ENCODE measurements around the gene F8. TPM values are rescaled to one million over a fixed set of nuclear protein-coding genes. Genes with fewer than 3 reads are reported as not detected.

F8 gene
- polyA plus RNA-seq, 1 donor from 2014 or later, result 2.1 TPM

DNA sequence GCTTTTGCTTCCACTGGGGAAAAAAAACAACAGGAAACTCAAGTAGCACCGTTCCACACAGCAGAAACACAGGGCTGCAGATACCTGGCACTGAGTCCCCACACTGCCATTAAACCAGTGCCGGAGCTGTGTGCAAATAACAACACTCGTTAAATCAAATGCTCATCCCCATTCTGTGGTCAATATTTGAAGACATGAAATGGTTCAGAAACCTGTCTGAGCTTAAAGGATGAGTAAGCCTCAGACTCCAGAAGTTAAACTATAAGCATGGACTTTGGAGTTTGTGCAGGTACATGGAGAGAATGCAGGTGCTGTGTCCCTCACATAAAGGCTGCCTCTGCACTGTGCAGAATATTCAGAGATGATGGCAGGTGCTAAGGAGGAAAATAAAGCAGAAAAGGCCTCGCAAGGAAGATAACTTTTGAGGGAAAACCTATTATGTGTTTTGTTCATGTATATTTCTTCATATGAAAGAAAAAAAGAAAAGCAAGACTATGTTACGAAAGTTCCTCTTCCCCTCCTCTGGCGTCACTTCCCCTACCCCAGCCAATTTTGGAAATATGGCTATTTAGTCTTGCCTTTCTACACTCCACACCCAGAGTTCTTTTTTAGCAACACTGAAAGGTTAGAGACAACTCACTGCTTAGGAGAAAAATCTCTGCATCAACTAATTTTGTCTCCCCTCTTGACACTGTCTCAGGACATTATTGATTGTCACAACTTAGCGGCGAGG lies 221.9 kb downstream of the F8 start:
- H4K20me1 ChIP-seq (ENCODE audit: insufficient read depth), result no peaks in the 10 kb centered on the region
- peaks cover 11% of the 10 kb centered on the region for H3K27me3 ChIP-seq (ENCODE audit: insufficient read depth, low read depth, low read length)
- no peak overlapping the region for H3K4me3 ChIP-seq (ENCODE audit: low read length)
- TF ChIP-seq EZH2 (IDR thresholded peaks at IDR 0.05; ENCODE audit: borderline replicate concordance, insufficient read depth, low read length, poor library complexity, severe bottlenecking), result no peak
- TF ChIP-seq RAD21 (conservative IDR thresholded peaks at IDR 0.05), result no peak
- no peak for TF ChIP-seq CTCF (IDR thresholded peaks at IDR 0.05; ENCODE audit: poor library complexity, severe bottlenecking)
- TF ChIP-seq SMC3 (conservative IDR thresholded peaks at IDR 0.05; ENCODE audit: poor library complexity), result no peak
- no peak for TF ChIP-seq POLR2AphosphoS5 (IDR thresholded peaks at IDR 0.05)
- no peaks in the 10 kb centered on the region for H3K9me2 ChIP-seq (ENCODE audit: insufficient read depth, low read length)
- H3K4me2 ChIP-seq (ENCODE audit: low read length), result no peak overlapping the region
- no peak overlapping the region for H2AFZ ChIP-seq (ENCODE audit: low read depth, low read length)
- no peaks in the 10 kb centered on the region for H3K79me2 ChIP-seq (replicated peaks; ENCODE audit: insufficient read depth, low read length)
- H3K9me3 ChIP-seq (ENCODE audit: low read length), result no peaks in the 10 kb centered on the region
- H3F3A ChIP-seq (ENCODE audit: insufficient read depth, low read length, poor library complexity, severe bottlenecking), result no peaks in the 10 kb centered on the region
- H3K27ac ChIP-seq (ENCODE audit: low read length), result no peak overlapping the region
- H3K36me3 ChIP-seq (ENCODE audit: insufficient read depth, low read length), result no peaks in the 10 kb centered on the region
- H3K9ac ChIP-seq (ENCODE audit: low read length), result no peak overlapping the region

DNA sequence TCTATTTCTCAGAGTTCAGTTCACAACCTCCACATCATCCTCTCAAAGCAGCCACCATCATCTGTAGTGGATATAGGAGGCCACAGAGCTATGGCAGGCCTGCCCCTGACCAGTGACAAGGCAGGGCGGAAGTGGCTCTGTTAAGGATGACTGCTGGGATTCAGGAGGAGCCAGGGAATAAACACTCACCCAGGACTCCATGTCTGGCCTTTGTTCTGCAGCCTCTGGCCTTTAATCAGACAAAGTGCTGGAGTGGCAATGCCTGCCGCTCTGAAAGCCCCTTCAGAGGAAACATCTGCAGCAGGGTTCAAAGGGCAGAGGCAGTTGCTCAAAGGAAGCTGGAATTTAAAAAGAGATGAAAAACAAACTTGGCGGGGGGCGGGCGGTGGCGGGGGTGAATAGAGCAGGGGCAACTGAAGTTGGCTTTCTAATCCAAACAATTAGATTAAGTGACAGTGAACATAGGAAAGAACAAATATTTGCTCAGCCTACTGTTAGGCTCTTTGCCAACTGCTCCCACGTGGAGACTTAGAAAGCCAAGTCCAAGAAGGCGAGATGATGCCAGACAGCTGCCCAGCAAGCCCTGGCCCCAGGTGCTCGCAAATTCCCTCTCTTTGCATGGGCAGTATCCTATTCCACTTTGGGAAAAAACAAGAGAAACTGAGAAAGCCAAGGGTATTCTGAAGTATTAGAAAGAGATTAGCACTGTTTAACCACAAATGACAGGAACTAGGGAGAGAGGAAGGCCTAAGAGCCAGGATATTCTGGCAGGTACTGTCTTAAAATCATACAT lies 222.8 kb downstream of the F8 start:
- no peaks in the 10 kb centered on the region for H3F3A ChIP-seq (ENCODE audit: insufficient read depth, low read length, poor library complexity, severe bottlenecking)
- H3K36me3 ChIP-seq (ENCODE audit: insufficient read depth, low read length), result no peaks in the 10 kb centered on the region
- no peaks in the 10 kb centered on the region for H3K9me2 ChIP-seq (ENCODE audit: insufficient read depth, low read length)
- no peak overlapping the region for H3K27ac ChIP-seq (ENCODE audit: low read length)
- H3K9me3 ChIP-seq (ENCODE audit: low read length), result no peaks in the 10 kb centered on the region
- H3K9ac ChIP-seq (ENCODE audit: low read length), result no peak overlapping the region
- H3K79me2 ChIP-seq (replicated peaks; ENCODE audit: insufficient read depth, low read length), result no peaks in the 10 kb centered on the region
- H4K20me1 ChIP-seq (ENCODE audit: insufficient read depth), result no peaks in the 10 kb centered on the region
- H3K4me2 ChIP-seq (ENCODE audit: low read length), result no peak overlapping the region
- H2AFZ ChIP-seq (ENCODE audit: low read depth, low read length), result no peak overlapping the region
- no peak overlapping the region for H3K4me3 ChIP-seq (ENCODE audit: low read length)
- peaks cover 11% of the 10 kb centered on the region for H3K27me3 ChIP-seq (ENCODE audit: insufficient read depth, low read depth, low read length)
- no peak for TF ChIP-seq SMC3 (conservative IDR thresholded peaks at IDR 0.05; ENCODE audit: poor library complexity)

DNA sequence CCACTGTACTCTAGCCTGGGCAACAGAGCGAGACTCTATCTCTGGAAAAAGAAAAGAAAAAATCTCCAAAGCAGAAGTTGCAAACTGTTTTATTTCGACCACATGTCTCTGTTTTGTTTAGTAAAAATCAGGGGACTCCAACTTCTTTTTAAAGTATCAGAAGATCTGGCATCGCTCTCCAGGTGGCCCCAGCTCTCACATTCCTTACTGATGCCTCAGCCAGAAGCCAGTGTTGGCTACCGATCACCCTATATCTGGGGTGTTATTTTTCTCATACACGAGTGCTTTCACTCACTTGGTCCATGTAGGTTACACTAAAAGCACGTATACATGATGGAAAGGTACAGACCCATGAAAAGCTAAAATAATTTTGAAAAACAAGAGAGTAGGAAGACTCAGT lies 225.5 kb downstream of the F8 start:
- H3K4me2 ChIP-seq (ENCODE audit: low read length), result no peak overlapping the region
- H3K36me3 ChIP-seq (ENCODE audit: insufficient read depth, low read length), result no peaks in the 10 kb centered on the region
- no peaks in the 10 kb centered on the region for H3K79me2 ChIP-seq (replicated peaks; ENCODE audit: insufficient read depth, low read length)
- H4K20me1 ChIP-seq (ENCODE audit: insufficient read depth), result no peaks in the 10 kb centered on the region
- no peak overlapping the region for H3K4me3 ChIP-seq (ENCODE audit: low read length)
- H2AFZ ChIP-seq (ENCODE audit: low read depth, low read length), result no peak overlapping the region
- no peaks in the 10 kb centered on the region for H3K9me2 ChIP-seq (ENCODE audit: insufficient read depth, low read length)
- no peaks in the 10 kb centered on the region for H3K9me3 ChIP-seq (ENCODE audit: low read length)
- no peak overlapping the region for H3K9ac ChIP-seq (ENCODE audit: low read length)
- no peak for TF ChIP-seq EZH2 (IDR thresholded peaks at IDR 0.05; ENCODE audit: borderline replicate concordance, insufficient read depth, low read length, poor library complexity, severe bottlenecking)
- TF ChIP-seq SMC3 (conservative IDR thresholded peaks at IDR 0.05; ENCODE audit: poor library complexity), result no peak
- TF ChIP-seq CTCF (IDR thresholded peaks at IDR 0.05; ENCODE audit: poor library complexity, severe bottlenecking), result no peak
- TF ChIP-seq EP300 (conservative IDR thresholded peaks at IDR 0.05; ENCODE audit: poor library complexity, severe bottlenecking), result no peak
- no peak for TF ChIP-seq TAF1 (IDR thresholded peaks at IDR 0.05; ENCODE audit: low read depth)
- TF ChIP-seq MXI1 (conservative IDR thresholded peaks at IDR 0.05; ENCODE audit: poor library complexity, severe bottlenecking), result no peak
- TF ChIP-seq RAD21 (conservative IDR thresholded peaks at IDR 0.05), result no peak
- no peak for TF ChIP-seq POLR2AphosphoS5 (IDR thresholded peaks at IDR 0.05)
- H3K27me3 ChIP-seq (ENCODE audit: insufficient read depth, low read depth, low read length), result no peaks in the 10 kb centered on the region
- H3F3A ChIP-seq (ENCODE audit: insufficient read depth, low read length, poor library complexity, severe bottlenecking), result no peaks in the 10 kb centered on the region
- H3K27ac ChIP-seq (ENCODE audit: low read length), result no peak overlapping the region
